Erythroblast (primary cell): Measurements from ENCODE around the gene SPAG5.

Experiments used
- GATA1 ChIP-seq: IDR thresholded peaks from 2 replicates; pipeline ENCODE4 v1.6.1; 2011; ENCODE audit warnings: low read depth, mild to moderate bottlenecking, control low read depth, low read length, moderate library complexity
- POLR2A ChIP-seq: IDR thresholded peaks from 2 replicates; pipeline ENCODE4 v1.6.1; 2011; ENCODE audit warnings: mild to moderate bottlenecking, low read length

DNA sequence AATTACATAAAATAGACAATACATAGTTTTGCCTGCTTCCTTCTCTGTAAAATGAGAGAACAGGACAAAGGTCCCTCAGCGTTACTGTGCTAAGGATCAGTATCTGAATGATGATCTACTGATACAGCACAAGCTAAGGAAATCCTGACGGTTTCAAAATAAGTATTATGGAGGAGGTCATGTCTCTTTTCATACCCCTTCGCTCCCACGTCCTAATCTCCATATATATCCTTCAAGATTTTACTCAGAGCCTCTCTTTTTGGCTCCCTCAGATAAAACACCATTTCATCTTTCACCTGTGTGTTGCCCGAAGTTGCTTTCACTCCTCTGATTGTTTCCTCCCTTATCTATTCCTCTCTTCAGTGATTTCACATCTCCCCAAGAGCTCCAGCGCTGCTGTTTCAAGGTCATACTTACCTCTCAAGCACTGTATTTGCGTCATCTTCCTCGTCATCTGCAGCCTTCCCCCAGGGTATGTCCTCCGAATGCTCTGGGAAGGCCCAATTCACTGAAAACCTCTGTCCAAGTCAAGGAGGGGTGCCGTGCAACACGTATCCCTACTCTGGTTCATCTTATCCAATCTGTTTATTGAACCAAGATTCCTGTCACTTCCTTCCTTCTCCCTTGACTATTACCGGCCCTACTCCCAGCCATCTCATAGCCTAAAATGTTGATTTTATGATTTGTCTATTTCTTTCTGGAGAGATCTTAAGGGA is 47.4 kb upstream of the SPAG5 start:
- TF ChIP-seq POLR2A (no peak), GATA1 (no peak)
